Mammary epithelial cell (primary cell): ENCODE measurements around the gene WFIKKN1.

Source experiments
- EZH2 ChIP-seq: IDR thresholded peaks from 2 replicates; pipeline ENCODE4 v1.6.1; 2012; ENCODE audit warnings: low read length, inconsistent platforms, borderline replicate concordance
- TF ChIP-seq, protein P1 (sequence below), 2 donors: IDR thresholded peaks in 1 of 2; conservative IDR thresholded peaks in 1 of 2; 2 replicates each; pipeline ENCODE4 v1.5.1; 2011 to 2012; ENCODE audit warnings: inconsistent platforms in 2 of 2, low read length in 2 of 2, mild to moderate bottlenecking in 2 of 2, control low read depth in 1 of 2, low read depth in 1 of 2; ENCODE audit not compliant: insufficient read depth in 1 of 2; ENCODE audit errors: extremely low read depth in 1 of 2

DNA sequence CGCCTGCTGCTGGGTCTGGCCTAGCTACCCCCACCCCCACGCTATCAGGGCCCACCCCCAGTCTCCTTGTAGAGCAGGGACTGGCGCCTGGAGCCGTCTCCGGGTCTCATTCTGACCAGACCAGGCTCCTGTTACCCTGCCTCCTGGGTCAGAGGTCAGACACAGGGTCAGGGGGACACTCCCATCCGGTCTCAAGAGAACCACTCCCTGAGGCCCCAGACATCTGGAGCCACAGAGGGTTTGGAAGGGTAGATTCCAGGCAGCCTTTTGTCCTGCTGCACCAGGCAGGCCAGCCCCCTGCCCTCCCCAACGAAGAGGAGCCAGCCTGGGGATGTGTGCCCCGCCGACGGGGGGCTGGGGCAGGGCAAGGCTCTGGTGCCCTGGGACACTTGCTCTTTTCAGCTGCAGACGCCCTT lies 944 bp upstream of the WFIKKN1 start:
- TF ChIP-seq, protein P1, sequence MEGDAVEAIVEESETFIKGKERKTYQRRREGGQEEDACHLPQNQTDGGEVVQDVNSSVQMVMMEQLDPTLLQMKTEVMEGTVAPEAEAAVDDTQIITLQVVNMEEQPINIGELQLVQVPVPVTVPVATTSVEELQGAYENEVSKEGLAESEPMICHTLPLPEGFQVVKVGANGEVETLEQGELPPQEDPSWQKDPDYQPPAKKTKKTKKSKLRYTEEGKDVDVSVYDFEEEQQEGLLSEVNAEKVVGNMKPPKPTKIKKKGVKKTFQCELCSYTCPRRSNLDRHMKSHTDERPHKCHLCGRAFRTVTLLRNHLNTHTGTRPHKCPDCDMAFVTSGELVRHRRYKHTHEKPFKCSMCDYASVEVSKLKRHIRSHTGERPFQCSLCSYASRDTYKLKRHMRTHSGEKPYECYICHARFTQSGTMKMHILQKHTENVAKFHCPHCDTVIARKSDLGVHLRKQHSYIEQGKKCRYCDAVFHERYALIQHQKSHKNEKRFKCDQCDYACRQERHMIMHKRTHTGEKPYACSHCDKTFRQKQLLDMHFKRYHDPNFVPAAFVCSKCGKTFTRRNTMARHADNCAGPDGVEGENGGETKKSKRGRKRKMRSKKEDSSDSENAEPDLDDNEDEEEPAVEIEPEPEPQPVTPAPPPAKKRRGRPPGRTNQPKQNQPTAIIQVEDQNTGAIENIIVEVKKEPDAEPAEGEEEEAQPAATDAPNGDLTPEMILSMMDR (conservative IDR thresholded peaks at IDR 0.05 in 1 of 2, IDR thresholded peaks at IDR 0.05 in 1 of 2; ENCODE audit: extremely low read depth in 1 of 2, insufficient read depth in 1 of 2, low read depth in 1 of 2, low read length in 2 of 2): no peak
- TF ChIP-seq EZH2: no peak
